Endometrial microvascular endothelial cells (primary cell): ENCODE results near the gene HELZ. TPM values are rescaled to one million over a fixed set of nuclear protein-coding genes. Genes with fewer than 3 reads are reported as not detected.
"Not testable (repeated sequence)": the region's sequence is repeated elsewhere in the genome, so short reads cannot be mapped to it uniquely, and the experiment has no call there.

Source experiments
- in situ Hi-C: cut with HindIII; loops from 2 replicates; pipeline ENCODE4 v1.10.0; 2017; ENCODE audit warnings: low sequenced_read_pairs, low pct_unique_long_range_greater_than_20kb; ENCODE audit errors: inconsistent ontology term
- total RNA-seq: library from RNA; depleted of rRNA; stranded (reverse); fragments of >200 nt; gene quantifications from one replicate; pipeline ENCODE4 v1.2.3, GENCODE V29; 2015; ENCODE audit errors: inconsistent ontology term

The HELZ gene
- total RNA-seq, 1 donor from 2014 or later: 18.2 TPM

DNA sequence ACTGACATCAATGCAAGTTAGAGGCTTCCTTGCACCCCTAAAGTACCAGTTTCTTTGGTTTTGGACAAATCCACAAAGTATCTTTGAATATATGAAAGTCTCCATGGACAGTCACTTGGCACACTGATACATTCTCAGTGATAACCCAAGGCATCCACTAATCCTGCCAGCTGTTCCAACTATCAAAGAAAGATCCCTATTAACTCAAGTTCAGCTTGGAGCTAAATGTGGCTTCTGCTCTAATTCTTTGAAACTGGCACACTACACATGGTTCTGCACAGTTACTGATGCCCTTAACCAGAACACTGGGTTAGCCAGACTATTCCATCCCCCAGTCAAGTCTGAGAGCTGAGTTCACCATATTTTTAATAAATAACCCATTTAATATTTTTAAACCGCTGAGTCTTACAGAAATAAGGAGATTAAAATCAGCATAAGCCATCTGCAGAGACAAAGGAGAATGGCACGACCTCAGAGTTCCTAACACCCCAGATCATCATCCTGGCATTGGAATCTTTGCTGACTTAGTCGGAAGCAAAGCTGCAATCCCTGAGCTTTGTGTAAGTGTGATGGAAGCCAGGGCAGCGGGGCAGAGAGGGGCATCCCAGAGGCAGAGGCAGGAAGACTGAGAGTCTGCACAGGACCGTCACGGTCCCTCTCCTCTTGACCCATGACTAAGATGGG is 194.4 kb downstream of the HELZ start:
- in situ Hi-C loops: no loop called here

- in situ Hi-C loops: no loop called here
Measured at GRCh38 chr17:67050066-67050465, 194.9 kb downstream of the HELZ start.

DNA sequence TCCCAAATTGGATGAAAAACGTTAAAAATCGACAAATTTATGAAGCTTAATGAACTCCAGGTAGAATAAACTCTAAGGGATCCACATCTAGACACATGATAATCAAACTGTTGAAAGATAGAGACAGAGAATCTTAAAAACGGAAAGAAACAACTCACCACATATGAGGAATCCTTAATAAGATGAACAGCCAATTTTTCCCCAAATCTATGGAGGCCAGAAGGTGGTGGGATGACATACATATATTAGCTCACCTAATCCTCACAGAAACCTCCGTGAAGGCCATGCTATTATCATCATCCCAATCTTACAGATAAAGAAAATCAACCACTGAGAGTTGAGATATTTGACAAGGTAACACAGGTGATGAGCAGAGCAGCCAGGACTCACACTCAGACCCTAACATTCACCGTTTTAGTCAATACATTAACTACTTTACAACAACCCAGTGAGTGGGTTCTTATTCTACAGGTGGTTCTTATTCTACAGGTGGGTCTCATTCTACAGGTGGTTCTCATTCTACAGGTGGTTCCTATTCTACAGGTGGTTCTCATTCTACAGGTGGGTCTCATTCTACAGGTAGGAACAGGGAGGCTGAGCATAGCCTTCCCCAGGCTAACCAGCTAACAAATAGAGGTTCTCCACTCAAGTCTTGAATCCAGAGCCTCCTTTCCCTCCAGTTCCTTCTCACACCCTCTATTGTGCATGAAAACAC is 195.8 kb downstream of the HELZ start:
- in situ Hi-C loops: no loop called here

DNA sequence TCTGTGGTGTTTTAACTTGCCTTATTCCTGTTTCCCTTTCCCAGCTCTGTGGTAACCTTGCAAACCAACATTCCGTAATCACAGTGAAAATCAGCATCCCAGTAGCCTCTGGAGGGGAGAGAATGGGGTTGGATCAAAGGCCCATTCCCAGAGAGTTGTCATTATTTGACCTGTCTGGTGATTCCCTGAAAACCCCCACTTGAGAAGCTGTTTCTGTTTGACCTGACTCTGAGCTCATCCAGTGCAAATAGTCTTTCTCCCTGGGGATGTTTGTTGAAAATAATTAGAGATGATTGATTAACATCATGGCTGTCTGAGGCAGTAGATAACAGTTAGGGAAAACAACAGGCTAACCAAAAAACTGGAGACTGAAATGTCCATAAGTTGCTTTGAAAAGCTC is 197.6 kb downstream of the HELZ start:
- in situ Hi-C loops: no loop called here

DNA sequence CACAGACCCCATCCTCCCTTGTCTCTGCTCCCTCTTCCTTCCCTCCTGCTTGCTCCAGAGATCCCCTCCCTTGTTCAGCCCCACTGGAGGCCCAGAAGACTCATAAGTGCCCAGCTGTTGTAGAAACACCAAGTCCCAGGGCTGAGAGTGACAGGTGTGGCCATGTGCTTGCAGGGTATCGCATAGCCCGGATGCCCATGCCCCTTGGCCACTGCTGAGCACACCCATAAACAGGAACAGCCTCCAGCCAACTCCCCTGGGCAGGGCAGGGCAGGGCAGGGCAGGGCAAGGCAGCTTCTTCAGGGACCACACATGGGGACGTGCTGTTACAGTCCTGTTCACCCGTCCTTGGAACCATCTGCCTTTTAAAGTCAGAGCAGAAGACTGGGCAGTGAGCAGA is 198.6 kb downstream of the HELZ start:
- in situ Hi-C loops: no loop called here

GRCh38 chr17:67044940-67045339 is 200.1 kb downstream of the HELZ start:
- in situ Hi-C loops: no loop called here

DNA sequence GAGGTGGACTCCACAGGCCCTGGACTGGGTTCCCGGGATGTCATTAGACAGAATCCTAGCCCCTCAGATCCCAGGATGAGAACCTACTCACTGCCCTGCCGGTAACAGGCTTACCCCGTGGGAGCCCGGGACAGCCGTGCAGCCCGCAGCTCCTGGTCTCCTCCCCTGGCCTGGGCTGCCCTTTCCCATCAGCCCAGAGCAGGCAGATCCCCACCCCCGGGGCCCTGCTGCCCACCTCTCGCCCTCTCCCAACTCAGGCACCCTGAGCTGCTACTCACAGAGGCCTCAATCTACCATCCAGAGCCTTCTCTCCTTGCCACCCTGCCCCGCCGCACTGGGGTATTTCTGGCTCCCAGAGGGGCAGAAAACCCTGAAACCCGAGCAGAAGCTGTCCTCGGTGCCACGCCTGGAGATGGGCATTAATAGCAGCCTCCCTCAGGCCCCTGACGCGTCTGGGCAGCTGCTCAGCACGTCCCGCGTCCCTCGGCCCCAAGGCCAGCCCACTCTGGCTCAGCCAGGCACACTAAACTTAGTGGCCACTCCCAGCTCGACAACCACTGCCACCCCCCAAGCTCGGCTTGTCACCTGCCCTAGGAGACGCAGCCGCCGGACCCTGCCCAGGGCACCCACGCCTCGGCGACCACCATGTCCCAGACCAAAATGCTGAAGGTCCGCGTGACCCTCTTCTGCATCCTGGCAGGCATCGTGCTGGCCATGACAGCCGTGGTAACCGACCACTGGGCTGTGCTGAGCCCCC is 200.8 kb downstream of the HELZ start, which contains the start of gene CACNG1:
Gene CACNG1 (plus strand): TSS at position 539 of the 757 bp plus-strand sequence. CDS start 107 bp downstream, at position 646.
- in situ Hi-C loops: no loop called here

GRCh38 chr17:67043283-67043682 is 201.7 kb downstream of the HELZ start:
- in situ Hi-C loops: no loop called here

DNA sequence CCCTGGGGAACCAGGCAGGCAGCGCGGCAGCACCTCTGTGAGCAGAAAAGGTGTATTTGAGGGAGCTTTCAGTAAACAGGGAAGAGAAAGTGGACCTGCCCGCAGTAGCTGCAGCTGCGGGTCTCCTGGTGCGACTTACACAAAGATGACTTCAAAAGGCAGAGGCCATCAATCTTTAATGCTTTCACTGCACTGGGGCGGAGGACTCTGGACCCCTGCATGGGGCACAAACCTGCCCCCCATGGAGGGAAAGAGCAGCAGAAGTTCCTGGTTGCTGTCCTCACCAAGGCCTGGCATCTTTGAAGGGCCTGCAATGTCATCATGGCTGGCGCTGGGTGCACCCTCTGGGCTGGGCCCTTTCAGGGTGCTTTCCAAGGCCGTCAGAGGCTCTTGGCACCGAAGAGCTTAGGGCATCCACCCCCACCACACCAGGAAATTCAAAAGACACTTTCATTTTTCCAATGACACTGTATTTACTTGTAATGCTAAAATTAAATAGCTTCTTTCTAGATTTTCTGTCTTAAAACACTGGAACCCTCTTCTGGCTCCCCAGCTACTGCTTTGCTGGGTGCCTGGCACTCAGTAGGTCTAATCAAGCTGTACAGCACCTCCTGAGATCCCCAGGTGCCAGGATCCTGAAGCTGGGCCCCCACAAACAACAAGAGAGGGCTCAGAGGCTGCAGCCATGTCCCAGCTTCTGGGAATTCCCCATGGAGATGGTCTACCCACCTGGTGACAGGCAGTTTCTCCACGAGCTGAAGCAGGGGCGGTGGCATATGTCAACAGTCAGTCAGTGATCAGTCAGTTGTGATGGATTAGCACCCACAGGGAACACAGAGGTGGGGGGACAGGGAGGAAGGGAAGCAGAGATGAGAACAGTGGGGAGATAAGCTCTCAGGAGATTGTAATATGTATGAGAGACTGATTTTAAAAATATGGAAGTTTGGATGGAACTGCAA is 202.8 kb downstream of the HELZ start:
- in situ Hi-C loops: no loop called here

GRCh38 chr17:67041531-67041930 is 203.5 kb downstream of the HELZ start:
- in situ Hi-C loops: no loop called here

DNA sequence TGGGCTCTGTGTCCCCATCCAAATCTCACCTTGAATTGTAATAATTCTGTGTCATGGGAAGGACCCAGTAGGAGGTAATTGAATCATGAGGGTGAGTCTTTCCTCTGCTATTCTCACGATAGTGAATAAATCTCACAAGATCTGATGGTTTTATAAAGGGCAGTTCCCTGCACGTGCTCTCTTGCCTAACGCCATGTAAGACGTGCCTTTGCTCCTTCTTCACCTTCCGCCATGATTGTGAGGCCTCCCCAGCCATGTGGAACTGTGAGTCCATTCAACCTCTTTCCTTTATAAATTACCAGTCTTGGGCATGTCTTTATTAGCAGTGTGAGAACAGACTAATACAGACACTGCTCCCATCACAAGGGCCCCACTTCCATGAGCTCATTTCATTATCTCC is 203.9 kb downstream of the HELZ start:
- in situ Hi-C loops: not testable (repeated sequence)

DNA sequence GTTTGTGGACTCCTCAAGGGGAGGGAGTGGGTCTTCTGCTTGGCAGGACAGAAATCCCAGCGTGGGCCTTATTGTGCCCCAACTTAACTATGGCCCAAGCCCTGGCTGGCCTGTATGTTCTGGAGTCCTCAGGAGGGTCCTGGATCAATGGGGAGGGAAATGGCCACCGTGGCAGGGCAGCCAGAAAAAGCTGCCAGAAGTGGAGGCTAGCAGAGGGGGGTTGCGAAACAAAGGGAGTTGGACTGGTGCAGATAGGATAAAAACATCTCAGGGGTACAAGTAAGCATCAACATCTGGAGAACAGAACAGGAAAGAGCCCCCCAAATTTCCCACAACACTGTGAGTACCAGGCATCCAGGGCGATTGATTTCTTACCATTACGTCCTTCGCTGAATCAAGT is 204.3 kb downstream of the HELZ start:
- in situ Hi-C loops: no loop called here

DNA sequence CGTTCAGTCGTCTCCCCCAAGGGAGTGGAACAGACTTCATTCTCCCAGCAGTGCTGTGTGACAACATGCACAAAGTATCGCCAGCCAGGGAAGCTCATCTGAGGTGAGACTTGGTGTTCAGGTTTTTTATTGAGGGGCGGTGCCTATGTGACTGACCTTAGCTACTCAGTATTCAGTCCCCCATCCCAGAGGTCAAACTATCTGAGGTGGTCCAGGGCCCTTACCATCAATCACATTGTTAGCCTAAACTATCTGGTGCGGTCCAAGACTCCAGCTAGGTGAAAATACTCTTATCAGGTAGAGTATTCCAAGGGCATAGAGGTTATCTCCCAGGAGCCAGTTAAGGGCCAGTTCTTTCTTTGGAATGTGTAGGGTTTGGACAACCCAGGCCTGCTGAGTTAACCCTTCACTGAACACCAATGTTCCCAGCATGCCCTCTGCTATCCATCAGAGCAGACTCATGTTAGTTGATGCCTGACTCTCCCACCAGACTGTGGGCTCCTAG is 206.1 kb downstream of the HELZ start:
- in situ Hi-C loops: no loop called here

GRCh38 chr17:67035131-67036083 is 209.6 kb downstream of the HELZ start:
- in situ Hi-C loops: no loop called here

DNA sequence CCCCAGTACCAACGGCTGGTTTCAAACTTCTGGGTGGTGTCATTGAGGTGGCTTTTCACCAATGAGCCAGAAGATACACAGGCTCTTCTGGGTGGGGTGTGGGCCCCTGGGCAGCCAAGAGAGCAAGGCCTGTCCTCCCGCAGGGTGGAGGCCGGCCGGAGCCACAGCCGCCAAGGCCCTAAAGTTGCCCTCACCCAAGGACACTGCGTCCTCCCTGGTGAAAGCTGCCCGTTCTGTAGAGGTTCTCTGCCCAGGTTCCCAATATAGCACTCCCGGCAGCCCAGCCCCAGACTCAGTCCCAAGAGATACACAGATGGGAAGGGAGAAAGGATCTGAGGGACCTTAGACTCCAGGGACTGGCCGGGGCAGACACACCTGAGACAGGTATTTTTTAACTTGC is 211.4 kb downstream of the HELZ start:
- in situ Hi-C loops: no loop called here

DNA sequence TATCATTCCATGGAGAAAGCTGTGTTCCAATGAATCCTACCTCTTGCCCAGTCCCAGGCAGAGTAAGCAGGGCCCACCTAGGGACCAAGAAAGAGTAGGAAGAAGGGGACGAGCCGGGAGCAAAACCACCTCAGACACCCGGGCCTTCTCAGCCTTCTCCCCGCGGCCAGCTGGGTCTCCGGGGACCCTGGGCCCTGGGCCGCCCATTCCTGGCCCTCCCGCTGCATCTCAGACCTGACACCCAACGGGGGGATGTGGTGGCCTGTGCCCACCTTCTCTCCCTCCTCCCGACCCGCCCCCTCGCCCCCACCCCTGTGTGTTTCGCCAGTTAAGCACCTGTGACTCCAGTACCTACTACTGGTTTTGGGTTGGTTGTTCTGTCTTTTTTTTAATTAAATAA is 212.0 kb downstream of the HELZ start:
- in situ Hi-C loops: no loop called here

DNA sequence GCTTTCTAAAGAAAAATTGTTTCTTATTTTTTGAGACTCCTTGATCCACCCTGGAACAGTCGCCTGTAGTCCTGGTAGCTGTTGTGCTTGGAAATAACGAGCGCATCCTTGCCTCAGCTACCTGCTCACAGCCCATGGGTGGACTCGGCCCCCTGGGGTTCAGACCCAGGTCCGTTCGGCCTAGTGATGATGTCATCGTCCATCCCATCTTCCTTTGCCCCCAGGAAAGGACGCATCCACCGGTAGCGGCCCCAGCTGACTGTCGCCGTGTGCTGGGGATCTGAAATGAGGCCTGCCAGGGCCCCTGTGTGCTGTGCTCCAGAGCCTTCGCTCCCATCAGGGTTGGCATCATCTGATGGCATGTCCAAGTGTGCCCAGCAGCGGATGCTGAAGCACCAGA is 212.6 kb downstream of the HELZ start:
- in situ Hi-C loops: no loop called here

- in situ Hi-C loops: no loop called here
Measured at GRCh38 chr17:67030641-67031040, 214.4 kb downstream of the HELZ start.
